A673 (cell line): ENCODE results near the gene BTRC. TPM values are rescaled to one million over a fixed set of nuclear protein-coding genes. Genes with fewer than 3 reads are reported as not detected.

Source experiments
- BruUV-seq: library from RNA; stranded (reverse); fragments of 400-500 nt; replicated peaks from 2 replicates; lab custom pipeline; 2021; lab: Mats Ljungman, UMichigan
- CTCF ChIA-PET: fragments of 300-600 bp; sonication (Branson Sonifier 250); formaldehyde crosslinking; loops from one replicate; lab custom pipeline; 2022; ENCODE audit warnings: antibody characterized with exemption; lab: Charles Lee
- POLR2A ChIA-PET: fragments of 300-600 bp; sonication (Branson Sonifier 250); formaldehyde crosslinking; loops from one replicate; lab custom pipeline; 2022; ENCODE audit warnings: antibody characterized with exemption; ENCODE audit not compliant: low non-redundant PET; lab: Charles Lee
- DNase-seq: peaks from one replicate; pipeline ENCODE4 v3.0.0-alpha.2; 2015; ENCODE audit warnings: low spot score
- H3K27ac ChIP-seq: fragments of 200-600 bp; sonication (generic); 2 replicates; pipeline ENCODE4 v1.5.1; 2016; ENCODE audit warnings: mixed run types, low read depth, mild to moderate bottlenecking, mixed read lengths, antibody characterized with exemption, low read length; ENCODE audit not compliant: poor library complexity, severe bottlenecking
- H3K27me3 ChIP-seq: fragments of 200-600 bp; sonication (generic); replicated peaks from 2 replicates; pipeline ENCODE4 v1.6.1; 2017; ENCODE audit warnings: mixed run types, low read depth, mild to moderate bottlenecking, mixed read lengths, antibody characterized with exemption, low read length; ENCODE audit not compliant: insufficient read depth, poor library complexity
- H3K36me3 ChIP-seq: fragments of 200-600 bp; sonication (generic); 2 replicates; pipeline ENCODE4 v1.6.1; 2016; ENCODE audit warnings: mixed run types, mild to moderate bottlenecking, mixed read lengths, antibody characterized with exemption, low read length; ENCODE audit not compliant: insufficient read depth, poor library complexity, severe bottlenecking
- H3K4me1 ChIP-seq: fragments of 200-600 bp; sonication (generic); 2 replicates; pipeline ENCODE4 v1.6.1; 2017; ENCODE audit warnings: mixed run types, mild to moderate bottlenecking, mixed read lengths, antibody characterized with exemption, low read length; ENCODE audit not compliant: insufficient read depth, poor library complexity, severe bottlenecking
- H3K4me3 ChIP-seq: fragments of 200-600 bp; sonication (generic); 2 replicates; pipeline ENCODE4 v1.5.1; 2016; ENCODE audit warnings: low read depth, mixed run types, mild to moderate bottlenecking, mixed read lengths, low read length; ENCODE audit not compliant: poor library complexity, severe bottlenecking
- H3K9me3 ChIP-seq: fragments of 200-600 bp; sonication (generic); 2 replicates; pipeline ENCODE4 v1.6.1; 2016; ENCODE audit warnings: mixed run types, low read depth, mild to moderate bottlenecking, mixed read lengths, antibody characterized with exemption, low read length; ENCODE audit not compliant: poor library complexity, severe bottlenecking
- EZH2 ChIP-seq: fragments of 200-600 bp; sonication (generic); IDR thresholded peaks from 2 replicates; pipeline ENCODE4 v1.6.1; 2017; ENCODE audit warnings: borderline replicate concordance, low read depth, mild to moderate bottlenecking, mixed read lengths, antibody characterized with exemption, low read length; ENCODE audit not compliant: poor library complexity, severe bottlenecking
- intact Hi-C: fragments of 100-400 bp; cut with micrococcal nuclease; formaldehyde crosslinking; loops from one replicate; pipeline ENCODE4 v1.10.0; 2022; ENCODE audit not compliant: unreplicated experiment
- total RNA-seq: library from RNA; stranded (reverse); gene quantifications from 2 replicates; pipeline ENCODE4 v1.2.3, GENCODE V29; 2021
- TF ChIP-seq, protein P1 (sequence below): fragments of 300-800, 200-600 bp; sonication (generic); conservative IDR thresholded peaks from 2 replicates; pipeline ENCODE4 v1.5.1; 2017; ENCODE audit warnings: low read depth, mild to moderate bottlenecking, antibody characterized with exemption, low read length, moderate library complexity, mixed read lengths

The BTRC gene
- total RNA-seq, 1 experiment from 2014 or later: 22.6 TPM

DNA sequence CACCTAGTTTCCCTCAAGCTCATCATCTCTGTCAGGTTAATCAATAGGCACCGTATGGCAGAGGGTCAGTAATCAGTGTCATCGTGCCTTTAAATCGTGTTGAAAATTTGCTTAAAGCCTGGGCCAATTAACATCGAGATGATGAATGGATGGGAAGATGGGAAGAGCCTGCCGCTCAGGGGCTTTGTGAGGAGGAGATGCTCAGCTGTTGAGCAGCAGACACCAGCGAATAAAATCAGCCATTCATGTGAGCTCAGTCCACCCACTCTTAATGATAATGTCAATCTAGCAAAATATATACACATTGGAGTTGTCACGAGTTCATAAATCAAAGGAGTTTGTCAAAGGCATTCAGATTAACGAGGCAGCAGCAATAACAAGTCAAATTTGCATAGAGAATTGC, 97.7 kb downstream of the BTRC start:
- intact Hi-C loops: no loop called here
- BruUV-seq: no TSS peak
- no peaks in the 10 kb centered on the region for H3K36me3 ChIP-seq
- H3K4me3 ChIP-seq: no peak overlapping the region
- POLR2A ChIA-PET: no interaction called here
- no peaks in the 10 kb centered on the region for H3K4me1 ChIP-seq
- CTCF ChIA-PET: no interaction called here
- no peak overlapping the region for H3K27ac ChIP-seq
- no peak for DNase-seq
- H3K9me3 ChIP-seq: no peaks in the 10 kb centered on the region
- no peak for TF ChIP-seq EZH2
- TF ChIP-seq, protein P1, sequence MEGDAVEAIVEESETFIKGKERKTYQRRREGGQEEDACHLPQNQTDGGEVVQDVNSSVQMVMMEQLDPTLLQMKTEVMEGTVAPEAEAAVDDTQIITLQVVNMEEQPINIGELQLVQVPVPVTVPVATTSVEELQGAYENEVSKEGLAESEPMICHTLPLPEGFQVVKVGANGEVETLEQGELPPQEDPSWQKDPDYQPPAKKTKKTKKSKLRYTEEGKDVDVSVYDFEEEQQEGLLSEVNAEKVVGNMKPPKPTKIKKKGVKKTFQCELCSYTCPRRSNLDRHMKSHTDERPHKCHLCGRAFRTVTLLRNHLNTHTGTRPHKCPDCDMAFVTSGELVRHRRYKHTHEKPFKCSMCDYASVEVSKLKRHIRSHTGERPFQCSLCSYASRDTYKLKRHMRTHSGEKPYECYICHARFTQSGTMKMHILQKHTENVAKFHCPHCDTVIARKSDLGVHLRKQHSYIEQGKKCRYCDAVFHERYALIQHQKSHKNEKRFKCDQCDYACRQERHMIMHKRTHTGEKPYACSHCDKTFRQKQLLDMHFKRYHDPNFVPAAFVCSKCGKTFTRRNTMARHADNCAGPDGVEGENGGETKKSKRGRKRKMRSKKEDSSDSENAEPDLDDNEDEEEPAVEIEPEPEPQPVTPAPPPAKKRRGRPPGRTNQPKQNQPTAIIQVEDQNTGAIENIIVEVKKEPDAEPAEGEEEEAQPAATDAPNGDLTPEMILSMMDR: no peak
- H3K27me3 ChIP-seq: no peaks in the 10 kb centered on the region

DNA sequence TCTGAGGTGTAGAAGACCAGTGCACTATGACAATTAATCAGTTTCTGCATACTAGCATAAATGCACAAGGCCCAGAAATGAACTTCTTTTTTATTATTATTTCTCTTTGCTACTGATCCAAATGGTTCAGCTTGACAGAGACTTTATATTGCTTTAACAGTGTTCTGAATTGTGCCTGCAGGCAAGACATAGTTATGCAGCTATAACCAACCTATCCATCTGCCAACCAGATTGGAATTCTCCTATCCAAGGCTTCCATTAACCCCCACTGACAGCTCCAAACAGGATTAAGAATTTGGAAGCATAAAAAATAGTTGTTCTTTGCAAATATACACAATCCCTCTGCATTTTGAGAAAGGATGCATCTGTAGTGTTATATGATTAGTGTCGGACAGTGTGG, 98.2 kb downstream of the BTRC start:
- ChIA-PET CTCF (interaction anchor here (0.6 kb wide), 1 partner anchor 9 kb away, joined by 5 read pairs; no protein-coding TSS in a partner anchor), POLR2A (no interaction called here)
- no TSS peak for BruUV-seq
- Histone ChIP-seq H3K27me3 (no peaks in the 10 kb centered on the region), H3K36me3 (no peaks in the 10 kb centered on the region), H3K9me3 (no peaks in the 10 kb centered on the region), H3K4me3 (no peak overlapping the region), H3K4me1 (no peaks in the 10 kb centered on the region), H3K27ac (no peak overlapping the region)
- TF ChIP-seq EZH2: no peak
- TF ChIP-seq, protein P1: no peak
- intact Hi-C loops: no loop called here
- DNase-seq: no peak

DNA sequence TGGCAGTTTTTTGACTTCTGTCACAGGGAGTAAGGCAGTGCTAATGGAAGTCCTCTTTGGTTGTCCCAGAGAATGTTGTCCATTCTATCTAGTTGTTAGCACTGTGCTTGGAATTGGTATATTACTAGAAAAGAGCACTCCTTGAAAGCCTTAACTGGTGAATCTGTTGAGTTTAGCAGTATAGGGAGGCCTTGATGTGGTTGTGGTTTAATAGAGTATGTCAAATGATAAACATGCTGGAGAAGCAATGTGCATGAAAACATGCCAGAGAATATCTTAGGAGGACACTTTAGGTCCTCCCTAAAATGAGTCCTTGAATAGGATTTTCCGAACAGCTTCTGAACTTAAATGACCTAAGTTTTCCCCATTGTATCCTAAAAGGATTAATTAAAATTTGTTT, 98.6 kb downstream of the BTRC start:
- Histone ChIP-seq H3K4me1 (no peaks in the 10 kb centered on the region), H3K4me3 (no peak overlapping the region), H3K9me3 (no peaks in the 10 kb centered on the region), H3K27ac (no peak overlapping the region), H3K27me3 (no peaks in the 10 kb centered on the region), H3K36me3 (no peaks in the 10 kb centered on the region)
- intact Hi-C loops: no loop called here
- CTCF ChIA-PET: interaction anchor here (0.6 kb wide), 1 partner anchor 10 kb away, joined by 5 read pairs; no protein-coding TSS in a partner anchor
- POLR2A ChIA-PET: no interaction called here
- TF ChIP-seq EZH2: no peak
- TF ChIP-seq, protein P1: no peak
- no TSS peak for BruUV-seq
- DNase-seq: no peak
